IMR-90 (cell line): ENCODE measurements around the gene HACL1.

Source experiments
- BHLHE40 ChIP-seq: fragments of 150-350 bp; IDR thresholded peaks from 2 replicates; pipeline ENCODE4 v1.6.1; 2016; ENCODE audit warnings: mild to moderate bottlenecking, low read depth, low read length
- CEBPB ChIP-seq: IDR thresholded peaks from 2 replicates; pipeline ENCODE4 v1.6.1; 2012; ENCODE audit warnings: low read depth, low read length, improper control_type of control experiment
- CHD1 ChIP-seq: IDR thresholded peaks from 2 replicates; pipeline ENCODE4 v1.6.1; 2012; ENCODE audit warnings: low read depth, low read length, improper control_type of control experiment
- FOS ChIP-seq: fragments of 150-350 bp; IDR thresholded peaks from 2 replicates; pipeline ENCODE4 v1.6.1; 2016; ENCODE audit warnings: low read depth, low read length
- MAFK ChIP-seq: IDR thresholded peaks from 2 replicates; pipeline ENCODE4 v1.6.1; 2012; ENCODE audit warnings: low read depth, low read length, improper control_type of control experiment
- MAZ ChIP-seq: IDR thresholded peaks from 2 replicates; pipeline ENCODE4 v1.6.1; 2012; ENCODE audit warnings: low read depth, mild to moderate bottlenecking, low read length, improper control_type of control experiment, moderate library complexity, borderline replicate concordance
- MXI1 ChIP-seq: IDR thresholded peaks from 2 replicates; pipeline ENCODE4 v1.6.1; 2012; ENCODE audit warnings: low read depth, mild to moderate bottlenecking, low read length, moderate library complexity, borderline replicate concordance
- NFE2L2 ChIP-seq: fragments of 150-350 bp; IDR thresholded peaks from 2 replicates; pipeline ENCODE4 v1.6.1; 2016; ENCODE audit warnings: low read depth, mild to moderate bottlenecking, low read length
- POLR2A ChIP-seq: IDR thresholded peaks from 2 replicates; pipeline ENCODE4 v1.6.1; 2012; ENCODE audit warnings: mild to moderate bottlenecking, low read depth, low read length
- RAD21 ChIP-seq: IDR thresholded peaks from 2 replicates; pipeline ENCODE4 v1.6.1; 2012; ENCODE audit warnings: low read length, improper control_type of control experiment
- RCOR1 ChIP-seq: IDR thresholded peaks from 2 replicates; pipeline ENCODE4 v1.6.1; 2012; ENCODE audit warnings: mild to moderate bottlenecking, low read length, improper control_type of control experiment; ENCODE audit not compliant: insufficient replicate concordance
- TF ChIP-seq, protein P1 (sequence below): conservative IDR thresholded peaks from 2 replicates; pipeline ENCODE4 v1.5.1; 2012; ENCODE audit warnings: mild to moderate bottlenecking, low read depth, low read length, improper control_type of control experiment
- TF ChIP-seq, protein P2 (sequence below): fragments of 150-350 bp; IDR thresholded peaks from 2 replicates; pipeline ENCODE4 v1.6.1; 2017; ENCODE audit warnings: mild to moderate bottlenecking, antibody characterized with exemption, low read length, low read depth

DNA sequence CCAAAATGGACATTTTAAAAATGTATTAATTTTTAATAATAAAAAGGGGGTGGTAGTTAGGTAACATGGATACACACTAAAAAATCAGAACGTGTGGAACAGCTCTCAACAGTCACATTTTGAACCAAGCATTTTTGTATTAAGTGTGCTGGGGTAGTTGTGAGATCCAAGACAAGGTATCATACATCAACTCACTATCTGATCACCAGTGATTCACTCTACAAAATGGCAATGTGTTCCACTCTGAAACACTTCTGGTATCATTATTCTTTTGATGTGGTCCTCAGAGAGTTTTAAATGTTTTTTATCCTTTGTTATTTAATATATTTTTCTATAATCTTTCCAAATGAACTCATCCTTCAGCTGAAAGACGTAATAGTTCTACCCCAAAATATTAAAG lies 5.4 kb downstream of the HACL1 start:
- TF ChIP-seq, protein P1, sequence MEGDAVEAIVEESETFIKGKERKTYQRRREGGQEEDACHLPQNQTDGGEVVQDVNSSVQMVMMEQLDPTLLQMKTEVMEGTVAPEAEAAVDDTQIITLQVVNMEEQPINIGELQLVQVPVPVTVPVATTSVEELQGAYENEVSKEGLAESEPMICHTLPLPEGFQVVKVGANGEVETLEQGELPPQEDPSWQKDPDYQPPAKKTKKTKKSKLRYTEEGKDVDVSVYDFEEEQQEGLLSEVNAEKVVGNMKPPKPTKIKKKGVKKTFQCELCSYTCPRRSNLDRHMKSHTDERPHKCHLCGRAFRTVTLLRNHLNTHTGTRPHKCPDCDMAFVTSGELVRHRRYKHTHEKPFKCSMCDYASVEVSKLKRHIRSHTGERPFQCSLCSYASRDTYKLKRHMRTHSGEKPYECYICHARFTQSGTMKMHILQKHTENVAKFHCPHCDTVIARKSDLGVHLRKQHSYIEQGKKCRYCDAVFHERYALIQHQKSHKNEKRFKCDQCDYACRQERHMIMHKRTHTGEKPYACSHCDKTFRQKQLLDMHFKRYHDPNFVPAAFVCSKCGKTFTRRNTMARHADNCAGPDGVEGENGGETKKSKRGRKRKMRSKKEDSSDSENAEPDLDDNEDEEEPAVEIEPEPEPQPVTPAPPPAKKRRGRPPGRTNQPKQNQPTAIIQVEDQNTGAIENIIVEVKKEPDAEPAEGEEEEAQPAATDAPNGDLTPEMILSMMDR: no peak
- TF ChIP-seq MAZ: no peak
- no peak for TF ChIP-seq POLR2A
- TF ChIP-seq RAD21: no peak
- TF ChIP-seq MXI1: no peak
- TF ChIP-seq, protein P2, sequence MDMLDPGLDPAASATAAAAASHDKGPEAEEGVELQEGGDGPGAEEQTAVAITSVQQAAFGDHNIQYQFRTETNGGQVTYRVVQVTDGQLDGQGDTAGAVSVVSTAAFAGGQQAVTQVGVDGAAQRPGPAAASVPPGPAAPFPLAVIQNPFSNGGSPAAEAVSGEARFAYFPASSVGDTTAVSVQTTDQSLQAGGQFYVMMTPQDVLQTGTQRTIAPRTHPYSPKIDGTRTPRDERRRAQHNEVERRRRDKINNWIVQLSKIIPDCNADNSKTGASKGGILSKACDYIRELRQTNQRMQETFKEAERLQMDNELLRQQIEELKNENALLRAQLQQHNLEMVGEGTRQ: no peak
- TF ChIP-seq CEBPB: no peak
- TF ChIP-seq CHD1: no peak
- TF ChIP-seq MAFK: no peak
- TF ChIP-seq BHLHE40: no peak
- no peak for TF ChIP-seq NFE2L2
- TF ChIP-seq FOS: no peak
- TF ChIP-seq RCOR1: no peak
